IPS-15b (cell line): ENCODE results near the gene STUB1.

Experiments used
- H3K27me3 ChIP-seq: one replicate; pipeline ENCODE4 v1.6.1; 2013; ENCODE audit warnings: low read length; ENCODE audit not compliant: control insufficient read depth, insufficient read depth
- H3K36me3 ChIP-seq: one replicate; pipeline ENCODE4 v1.6.1; 2013; ENCODE audit warnings: low read length; ENCODE audit not compliant: control insufficient read depth, insufficient read depth
- H3K4me1 ChIP-seq: one replicate; pipeline ENCODE4 v1.6.1; 2013; ENCODE audit warnings: mild to moderate bottlenecking, low read length; ENCODE audit not compliant: control insufficient read depth, insufficient read depth
- H3K4me3 ChIP-seq: one replicate; pipeline ENCODE4 v1.5.1; 2013; ENCODE audit warnings: low read depth, low read length
- H3K9ac ChIP-seq: one replicate; pipeline ENCODE4 v1.6.1; 2013; ENCODE audit warnings: low read depth, mild to moderate bottlenecking, low read length
- H3K9me3 ChIP-seq: one replicate; pipeline ENCODE4 v1.6.1; 2013; ENCODE audit warnings: mild to moderate bottlenecking, low read length; ENCODE audit not compliant: control insufficient read depth, insufficient read depth

Gene STUB1

GRCh38 chr16:647173-647902 is 32.9 kb upstream of the STUB1 start:
- H3K9ac ChIP-seq = no peak overlapping the region
- no peaks in the 10 kb centered on the region for H3K27me3 ChIP-seq
- H3K4me3 ChIP-seq = no peak overlapping the region
- no peaks in the 10 kb centered on the region for H3K4me1 ChIP-seq
- H3K9me3 ChIP-seq = no peaks in the 10 kb centered on the region
- peaks cover 19% of the 10 kb centered on the region for H3K36me3 ChIP-seq

- no peaks in the 10 kb centered on the region for H3K4me1 ChIP-seq
- H3K4me3 ChIP-seq = peak overlapping the region; percentile 79
- H3K9me3 ChIP-seq = no peaks in the 10 kb centered on the region
- H3K36me3 ChIP-seq = peaks cover 24% of the 10 kb centered on the region
- H3K9ac ChIP-seq = peak overlapping the region; percentile 73
- H3K27me3 ChIP-seq = no peaks in the 10 kb centered on the region
Observed at GRCh38 chr16:648071-648780, 32.0 kb upstream of the STUB1 start.

GRCh38 chr16:648781-649589 is 31.2 kb upstream of the STUB1 start, which contains the start of gene WDR90:
TSS of gene WDR90 (plus strand) at chr16:649365. CDS start at chr16:649417, 52 bp downstream.
- H3K4me1 ChIP-seq = no peaks in the 10 kb centered on the region
- peak within 1 kb of the TSS; percentile 79 for H3K4me3 ChIP-seq
- H3K9me3 ChIP-seq = no peaks in the 10 kb centered on the region
- H3K9ac ChIP-seq = peak within 1 kb of the TSS; percentile 73
- no peaks in the 10 kb centered on the region for H3K27me3 ChIP-seq
- peaks cover 28% of the 10 kb centered on the region for H3K36me3 ChIP-seq

GRCh38 chr16:649631-650030 is 30.6 kb upstream of the STUB1 start:
- no peaks in the 10 kb centered on the region for H3K27me3 ChIP-seq
- no peaks in the 10 kb centered on the region for H3K4me1 ChIP-seq
- peak overlapping the region; percentile 79 for H3K4me3 ChIP-seq
- H3K9me3 ChIP-seq = no peaks in the 10 kb centered on the region
- peaks cover 28% of the 10 kb centered on the region for H3K36me3 ChIP-seq
- H3K9ac ChIP-seq = no peak overlapping the region

GRCh38 chr16:651844-652243 is 28.4 kb upstream of the STUB1 start:
- Histone ChIP-seq H3K27me3 (no peaks in the 10 kb centered on the region), H3K9ac (no peak overlapping the region), H3K9me3 (no peaks in the 10 kb centered on the region), H3K36me3 (peaks cover 43% of the 10 kb centered on the region), H3K4me3 (no peak overlapping the region), H3K4me1 (no peaks in the 10 kb centered on the region)

- H3K4me1 ChIP-seq = no peaks in the 10 kb centered on the region
- no peaks in the 10 kb centered on the region for H3K9me3 ChIP-seq
- H3K36me3 ChIP-seq = peaks cover 46% of the 10 kb centered on the region
- H3K27me3 ChIP-seq = no peaks in the 10 kb centered on the region
- no peak overlapping the region for H3K9ac ChIP-seq
- H3K4me3 ChIP-seq = no peak overlapping the region
Observed at GRCh38 chr16:652454-653305, 27.5 kb upstream of the STUB1 start.

- Histone ChIP-seq H3K4me3 (no peak overlapping the region), H3K27me3 (no peaks in the 10 kb centered on the region), H3K9ac (no peak overlapping the region), H3K9me3 (no peaks in the 10 kb centered on the region), H3K36me3 (peaks cover 55% of the 10 kb centered on the region), H3K4me1 (no peaks in the 10 kb centered on the region)
Observed at GRCh38 chr16:654034-654433, 26.2 kb upstream of the STUB1 start.

- peaks cover 45% of the 10 kb centered on the region for H3K36me3 ChIP-seq
- no peaks in the 10 kb centered on the region for H3K27me3 ChIP-seq
Observed at GRCh38 chr16:657487-657886, 22.7 kb upstream of the STUB1 start.

GRCh38 chr16:658679-659571 is 21.3 kb upstream of the STUB1 start:
- no peak overlapping the region for H3K9ac ChIP-seq
- no peaks in the 10 kb centered on the region for H3K4me1 ChIP-seq
- H3K27me3 ChIP-seq = no peaks in the 10 kb centered on the region
- no peak overlapping the region for H3K4me3 ChIP-seq
- no peaks in the 10 kb centered on the region for H3K9me3 ChIP-seq
- peaks cover 41% of the 10 kb centered on the region for H3K36me3 ChIP-seq

More at GRCh38 chr16:657487-657886, 22.7 kb upstream of the STUB1 start:
- Histone ChIP-seq H3K4me1 (no peaks in the 10 kb centered on the region), H3K9ac (no peak overlapping the region), H3K9me3 (no peaks in the 10 kb centered on the region), H3K4me3 (no peak overlapping the region)

GRCh38 chr16:659618-660017 is 20.6 kb upstream of the STUB1 start:
- Histone ChIP-seq H3K4me1 (no peaks in the 10 kb centered on the region), H3K9me3 (no peaks in the 10 kb centered on the region), H3K36me3 (peaks cover 41% of the 10 kb centered on the region), H3K9ac (no peak overlapping the region), H3K4me3 (no peak overlapping the region), H3K27me3 (no peaks in the 10 kb centered on the region)
